Mucosa of descending colon (tissue), 3 donors: ENCODE data around the gene PTPRN2. TPM values are rescaled to one million over a fixed set of nuclear protein-coding genes. Genes with fewer than 3 reads are reported as not detected.
"Not testable (repeated sequence)": the region's sequence is repeated elsewhere in the genome, so short reads cannot be mapped to it uniquely, and the experiment has no call there.

ENCODE experiments used
- ATAC-seq: fragments of 200-7000 bp; cut with Tn5 transposase; one replicate; pipeline ENCODE4 v1.9.1; 2020; ENCODE audit warnings: mild to moderate bottlenecking, moderate library complexity
- DNase-seq, 3 donors: peaks; one replicate each; pipeline ENCODE4 v3.0.0-alpha.2; 2020
- H3K36me3 ChIP-seq: fragments of 200-600 bp; one replicate; pipeline ENCODE4 v1.8.0; 2021; ENCODE audit warnings: low read depth, mild to moderate bottlenecking
- H3K4me1 ChIP-seq: fragments of 200-600 bp; one replicate; pipeline ENCODE4 v1.8.0; 2021; ENCODE audit warnings: low read depth, mild to moderate bottlenecking
- H3K4me3 ChIP-seq: fragments of 200-600 bp; one replicate; pipeline ENCODE4 v1.8.0; 2021; ENCODE audit warnings: mild to moderate bottlenecking
- H3K9me3 ChIP-seq: fragments of 200-600 bp; one replicate; pipeline ENCODE4 v1.8.0; 2021; ENCODE audit warnings: mild to moderate bottlenecking
- intact Hi-C, 2 donors: fragments of 100-400 bp; cut with DNase I in 1 of 2; cut with micrococcal nuclease in 1 of 2; formaldehyde crosslinking; loops; one replicate each; pipeline versions ENCODE4 v1.11.0 to v1.11.1; 2022; cut with DNase I, micrococcal nuclease
- total RNA-seq, 3 donors: library from RNA; stranded (reverse); fragmentation: NEBNext Ultra II Directional in 2 of 3; extraction: Animal tissue kit (Norgen Biotek cat#: 25700) in 2 of 3; gene quantifications; one replicate each; pipeline versions ENCODE4 v1.2.1 to v1.2.4, GENCODE V29; 2021 to 2023
- TF ChIP-seq, protein P1 (sequence below): fragments of 200-600 bp; IDR thresholded peaks from one replicate; pipeline ENCODE4 v1.8.0; 2022; ENCODE audit warnings: antibody characterized with exemption, mild to moderate bottlenecking
- donor health status: DM: no; HTN: no; CAD: no; lungs with moderate emphysema.
- donor health status: DM: no; HTN: no; CAD: no.
- donor health status: DM: no; HTN: yes; CAD: no.

PTPRN2 gene
- total RNA-seq, 3 donors from 2014 or later, result 12.5 to 28.0 (median 26.2) TPM

DNA sequence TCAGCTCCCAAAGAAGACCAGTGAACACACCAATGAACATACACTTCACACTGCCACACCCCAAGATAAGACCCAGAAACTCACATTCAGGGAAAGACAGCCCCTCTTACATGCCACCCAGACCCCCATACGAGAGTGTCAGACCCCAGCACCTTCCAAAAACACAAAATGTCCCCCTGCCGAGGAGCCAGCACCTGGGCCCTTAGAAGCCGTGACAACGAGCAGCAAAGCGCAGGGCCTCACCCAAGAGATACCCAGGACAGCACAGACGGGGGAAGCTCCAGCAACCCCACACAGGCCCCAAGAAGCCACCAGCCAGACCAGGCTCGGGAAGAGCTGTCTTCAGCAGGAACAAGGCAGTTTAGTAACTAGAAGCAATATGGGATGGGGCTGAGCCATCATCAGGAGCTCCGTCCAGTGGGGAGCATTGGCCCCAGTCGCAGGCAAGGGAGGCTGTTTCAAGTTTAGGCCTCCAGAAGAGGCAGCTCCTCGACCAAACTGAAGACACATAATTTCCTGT lies 243.6 kb downstream of the PTPRN2 start:
- Histone ChIP-seq H3K4me1 (no peaks in the 10 kb centered on the region), H3K9me3 (no peaks in the 10 kb centered on the region), H3K4me3 (no peak overlapping the region), H3K36me3 (no peaks in the 10 kb centered on the region)
- no peak for ATAC-seq
- DNase-seq, result no peak
- TF ChIP-seq, protein P1, sequence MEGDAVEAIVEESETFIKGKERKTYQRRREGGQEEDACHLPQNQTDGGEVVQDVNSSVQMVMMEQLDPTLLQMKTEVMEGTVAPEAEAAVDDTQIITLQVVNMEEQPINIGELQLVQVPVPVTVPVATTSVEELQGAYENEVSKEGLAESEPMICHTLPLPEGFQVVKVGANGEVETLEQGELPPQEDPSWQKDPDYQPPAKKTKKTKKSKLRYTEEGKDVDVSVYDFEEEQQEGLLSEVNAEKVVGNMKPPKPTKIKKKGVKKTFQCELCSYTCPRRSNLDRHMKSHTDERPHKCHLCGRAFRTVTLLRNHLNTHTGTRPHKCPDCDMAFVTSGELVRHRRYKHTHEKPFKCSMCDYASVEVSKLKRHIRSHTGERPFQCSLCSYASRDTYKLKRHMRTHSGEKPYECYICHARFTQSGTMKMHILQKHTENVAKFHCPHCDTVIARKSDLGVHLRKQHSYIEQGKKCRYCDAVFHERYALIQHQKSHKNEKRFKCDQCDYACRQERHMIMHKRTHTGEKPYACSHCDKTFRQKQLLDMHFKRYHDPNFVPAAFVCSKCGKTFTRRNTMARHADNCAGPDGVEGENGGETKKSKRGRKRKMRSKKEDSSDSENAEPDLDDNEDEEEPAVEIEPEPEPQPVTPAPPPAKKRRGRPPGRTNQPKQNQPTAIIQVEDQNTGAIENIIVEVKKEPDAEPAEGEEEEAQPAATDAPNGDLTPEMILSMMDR, result no peak
- intact Hi-C loops, result no loop called here

GRCh38 chr7:158343526-158343925 lies 244.1 kb downstream of the PTPRN2 start:
- no peaks in the 10 kb centered on the region for H3K9me3 ChIP-seq
- no peak overlapping the region for H3K4me3 ChIP-seq
- H3K36me3 ChIP-seq, result no peaks in the 10 kb centered on the region
- no peak for ATAC-seq
- intact Hi-C loops, result no loop called here
- TF ChIP-seq, protein P1, result no peak
- no peaks in the 10 kb centered on the region for H3K4me1 ChIP-seq
- DNase-seq, result no peak

GRCh38 chr7:158341097-158341496 lies 246.5 kb downstream of the PTPRN2 start:
- ATAC-seq, intact Hi-C loops, H3K4me3 ChIP-seq, DNase-seq, H3K9me3 ChIP-seq, H3K4me1 ChIP-seq, H3K36me3 ChIP-seq: not testable (repeated sequence)

DNA sequence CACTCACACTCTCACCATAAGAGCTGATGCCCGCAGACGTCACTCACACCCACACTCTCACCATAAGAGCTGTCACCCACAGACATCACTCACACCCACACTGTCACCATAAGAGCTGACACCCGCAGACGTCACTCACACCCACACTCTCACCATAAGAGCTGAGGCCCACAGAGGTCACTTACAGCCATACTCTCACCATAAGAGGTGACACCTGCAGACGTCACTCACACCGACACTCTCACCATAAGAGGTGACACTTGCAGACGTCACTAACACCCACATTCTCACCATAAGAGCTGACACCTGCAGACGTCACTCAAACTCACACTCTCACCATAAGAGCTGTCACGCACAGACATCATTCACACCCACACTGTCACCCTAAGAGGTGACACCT lies 250.7 kb downstream of the PTPRN2 start:
- H3K4me3 ChIP-seq, H3K36me3 ChIP-seq, H3K4me1 ChIP-seq, ATAC-seq, intact Hi-C loops, H3K9me3 ChIP-seq, DNase-seq: not testable (repeated sequence)

DNA sequence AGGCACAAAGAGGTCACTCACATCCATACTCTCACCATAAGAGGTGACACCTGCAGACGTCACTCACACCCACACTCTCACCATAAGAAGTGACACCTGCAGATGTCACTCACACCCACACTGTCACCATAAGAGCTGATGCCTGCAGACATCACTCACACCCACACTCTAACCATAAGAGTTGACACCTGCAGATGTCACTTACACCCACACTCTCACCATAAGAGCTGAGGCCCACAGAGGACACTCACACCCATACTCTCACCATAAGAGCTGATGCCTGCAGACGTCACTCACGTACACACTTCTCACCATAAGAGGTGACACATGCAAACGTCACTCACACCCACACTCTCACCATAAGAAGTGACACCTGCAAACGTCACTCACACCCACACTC lies 255.1 kb downstream of the PTPRN2 start:
- H3K36me3 ChIP-seq, intact Hi-C loops, H3K4me3 ChIP-seq, H3K9me3 ChIP-seq, ATAC-seq, H3K4me1 ChIP-seq, DNase-seq: not testable (repeated sequence)

- H3K4me3 ChIP-seq, H3K36me3 ChIP-seq, H3K4me1 ChIP-seq, intact Hi-C loops, DNase-seq, ATAC-seq, H3K9me3 ChIP-seq: not testable (repeated sequence)
These were observed 255.7 kb downstream of the PTPRN2 start for GRCh38 chr7:158331826-158332450.

DNA sequence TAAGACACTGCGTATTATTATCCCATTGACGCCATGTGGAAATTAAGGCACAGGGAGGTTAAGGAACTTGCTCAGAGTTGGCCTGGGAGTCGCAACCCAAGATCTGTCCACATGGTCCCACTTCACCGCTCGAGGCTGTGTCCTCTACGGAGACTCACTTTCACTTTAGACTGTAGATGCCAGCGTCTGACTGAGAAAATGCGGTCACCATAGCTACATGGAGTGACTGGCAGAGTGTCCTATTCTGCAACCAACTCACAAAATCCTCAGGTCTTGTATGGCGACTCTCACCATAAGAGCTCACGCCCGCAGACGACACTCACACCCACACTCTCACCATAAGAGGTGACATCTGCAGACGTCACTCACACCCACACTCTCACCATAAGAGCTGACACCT lies 257.9 kb downstream of the PTPRN2 start:
- H3K36me3 ChIP-seq, result no peaks in the 10 kb centered on the region
- TF ChIP-seq, protein P1, result no peak
- ATAC-seq (no peak), DNase-seq (no peak)
- no peak overlapping the region for H3K4me3 ChIP-seq
- peaks cover 9% of the 10 kb centered on the region for H3K9me3 ChIP-seq
- intact Hi-C loops, result no loop called here
- no peaks in the 10 kb centered on the region for H3K4me1 ChIP-seq
